RWPE2 (cell line): ENCODE results near the gene LAMA1.

ENCODE experiments used
- ATAC-seq: fragments of 200-7000 bp; cut with Tn5 transposase; 3 replicates; pipeline ENCODE4 v1.9.1; 2021; ENCODE audit warnings: low read depth
- DNase-seq: peaks from one replicate; pipeline ENCODE4 v3.0.0-alpha.2; 2020; ENCODE audit warnings: low spot score
- H3K27ac ChIP-seq: fragments of 450-650 bp; 2 replicates; pipeline ENCODE4 v1.5.1; 2017; ENCODE audit warnings: mild to moderate bottlenecking; ENCODE audit not compliant: poor library complexity, severe bottlenecking
- H3K27me3 ChIP-seq: fragments of 250-450 bp; sonication (Bioruptor Pico); 2 replicates; pipeline ENCODE4 v1.5.1; 2021; ENCODE audit warnings: mild to moderate bottlenecking, moderate library complexity; ENCODE audit not compliant: insufficient read depth, poor library complexity, severe bottlenecking
- H3K36me3 ChIP-seq: fragments of 250-450 bp; sonication (Bioruptor Pico); 2 replicates; pipeline ENCODE4 v1.5.1; 2020; ENCODE audit warnings: low read depth, mild to moderate bottlenecking, moderate library complexity
- H3K4me1 ChIP-seq: fragments of 250-450 bp; sonication (Bioruptor Pico); 2 replicates; pipeline ENCODE4 v1.5.1; 2021; ENCODE audit warnings: mild to moderate bottlenecking, moderate library complexity; ENCODE audit not compliant: insufficient read depth, poor library complexity, severe bottlenecking
- H3K4me3 ChIP-seq: fragments of 250-450 bp; sonication (Bioruptor Pico); 2 replicates; pipeline ENCODE4 v1.5.1; 2021; ENCODE audit warnings: mild to moderate bottlenecking, moderate library complexity; ENCODE audit not compliant: severe bottlenecking
- H3K9me3 ChIP-seq: fragments of 250-450 bp; sonication (Bioruptor Pico); 2 replicates; pipeline ENCODE4 v1.5.1; 2021; ENCODE audit warnings: mild to moderate bottlenecking, moderate library complexity; ENCODE audit not compliant: severe bottlenecking
- TF ChIP-seq, protein P1 (sequence below): fragments of 450-650 bp; IDR thresholded peaks from one replicate; pipeline ENCODE4 v1.5.1; 2017; ENCODE audit warnings: mild to moderate bottlenecking, moderate library complexity; ENCODE audit not compliant: poor library complexity, severe bottlenecking

Gene LAMA1

DNA sequence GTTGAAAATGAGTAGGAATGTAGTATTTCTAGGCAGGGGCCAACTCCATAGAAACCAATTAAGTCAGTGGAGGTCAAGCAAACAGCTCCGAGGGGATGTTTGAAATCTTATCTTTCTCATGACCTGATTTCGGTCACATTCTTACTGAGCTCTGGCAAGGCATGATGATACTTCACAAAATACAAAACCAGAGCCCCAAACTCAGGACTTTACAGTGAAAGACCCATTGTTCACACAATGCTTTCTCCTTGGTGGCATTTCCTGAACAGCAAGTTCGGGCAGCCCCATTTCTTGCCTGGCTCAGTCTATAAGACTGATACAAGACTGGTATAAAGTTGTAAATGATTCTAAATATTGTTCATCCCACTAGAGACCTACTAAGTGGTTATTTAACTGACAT is 53.3 kb downstream of the LAMA1 start:
- Histone ChIP-seq H3K4me1 (no peaks in the 10 kb centered on the region), H3K27ac (no peak overlapping the region), H3K27me3 (no peaks in the 10 kb centered on the region), H3K4me3 (no peak overlapping the region), H3K36me3 (no peaks in the 10 kb centered on the region), H3K9me3 (no peaks in the 10 kb centered on the region)
- no peak for ATAC-seq
- DNase-seq = no peak
- TF ChIP-seq, protein P1, sequence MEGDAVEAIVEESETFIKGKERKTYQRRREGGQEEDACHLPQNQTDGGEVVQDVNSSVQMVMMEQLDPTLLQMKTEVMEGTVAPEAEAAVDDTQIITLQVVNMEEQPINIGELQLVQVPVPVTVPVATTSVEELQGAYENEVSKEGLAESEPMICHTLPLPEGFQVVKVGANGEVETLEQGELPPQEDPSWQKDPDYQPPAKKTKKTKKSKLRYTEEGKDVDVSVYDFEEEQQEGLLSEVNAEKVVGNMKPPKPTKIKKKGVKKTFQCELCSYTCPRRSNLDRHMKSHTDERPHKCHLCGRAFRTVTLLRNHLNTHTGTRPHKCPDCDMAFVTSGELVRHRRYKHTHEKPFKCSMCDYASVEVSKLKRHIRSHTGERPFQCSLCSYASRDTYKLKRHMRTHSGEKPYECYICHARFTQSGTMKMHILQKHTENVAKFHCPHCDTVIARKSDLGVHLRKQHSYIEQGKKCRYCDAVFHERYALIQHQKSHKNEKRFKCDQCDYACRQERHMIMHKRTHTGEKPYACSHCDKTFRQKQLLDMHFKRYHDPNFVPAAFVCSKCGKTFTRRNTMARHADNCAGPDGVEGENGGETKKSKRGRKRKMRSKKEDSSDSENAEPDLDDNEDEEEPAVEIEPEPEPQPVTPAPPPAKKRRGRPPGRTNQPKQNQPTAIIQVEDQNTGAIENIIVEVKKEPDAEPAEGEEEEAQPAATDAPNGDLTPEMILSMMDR = no peak

DNA sequence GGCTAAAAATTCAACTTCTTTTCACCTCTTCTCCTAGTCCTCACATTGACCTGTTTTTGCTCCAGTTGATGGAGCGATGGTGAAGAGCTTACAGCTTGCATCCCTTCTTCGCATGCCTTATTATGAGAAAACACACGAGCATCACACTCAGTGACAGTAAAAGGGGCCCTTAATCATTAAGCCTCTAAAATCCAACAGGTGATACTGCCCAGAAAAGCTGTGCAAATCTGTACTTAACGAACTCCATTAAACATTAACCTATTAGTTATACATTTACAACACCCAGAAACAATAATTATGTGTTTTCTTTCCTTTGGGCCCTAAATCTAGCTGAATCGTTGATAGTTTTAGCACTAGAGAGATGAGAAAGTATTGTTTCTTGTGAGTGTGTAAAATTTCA is 54.8 kb downstream of the LAMA1 start:
- no peak for ATAC-seq
- Histone ChIP-seq H3K4me1 (no peaks in the 10 kb centered on the region), H3K4me3 (no peak overlapping the region), H3K36me3 (no peaks in the 10 kb centered on the region), H3K27ac (no peak overlapping the region), H3K9me3 (no peaks in the 10 kb centered on the region), H3K27me3 (no peaks in the 10 kb centered on the region)
- no peak for DNase-seq
- TF ChIP-seq, protein P1 = no peak

DNA sequence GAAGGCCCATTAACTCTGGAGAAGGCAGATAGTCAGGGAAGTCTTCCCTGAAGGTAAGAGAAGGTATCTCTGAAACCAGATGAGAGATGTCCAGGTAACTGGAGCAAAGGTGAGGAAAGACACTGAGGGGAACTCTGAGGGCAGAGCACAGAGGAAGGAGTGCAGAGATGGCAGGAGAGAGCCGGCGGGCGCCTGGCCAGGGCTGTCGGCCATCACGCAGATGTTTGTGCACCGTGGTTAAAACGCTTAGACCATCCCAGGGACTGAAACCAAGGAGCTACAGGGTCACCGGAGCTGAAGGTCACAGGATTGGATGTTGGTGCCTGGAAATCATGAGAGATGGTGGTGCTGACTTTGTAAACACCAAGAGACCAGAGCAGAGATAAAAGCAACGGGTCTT is 55.4 kb downstream of the LAMA1 start:
- Histone ChIP-seq H3K36me3 (no peaks in the 10 kb centered on the region), H3K4me1 (no peaks in the 10 kb centered on the region), H3K27ac (no peak overlapping the region), H3K9me3 (no peaks in the 10 kb centered on the region), H3K27me3 (no peaks in the 10 kb centered on the region), H3K4me3 (no peak overlapping the region)
- ATAC-seq = no peak
- no peak for DNase-seq
- TF ChIP-seq, protein P1 = no peak

DNA sequence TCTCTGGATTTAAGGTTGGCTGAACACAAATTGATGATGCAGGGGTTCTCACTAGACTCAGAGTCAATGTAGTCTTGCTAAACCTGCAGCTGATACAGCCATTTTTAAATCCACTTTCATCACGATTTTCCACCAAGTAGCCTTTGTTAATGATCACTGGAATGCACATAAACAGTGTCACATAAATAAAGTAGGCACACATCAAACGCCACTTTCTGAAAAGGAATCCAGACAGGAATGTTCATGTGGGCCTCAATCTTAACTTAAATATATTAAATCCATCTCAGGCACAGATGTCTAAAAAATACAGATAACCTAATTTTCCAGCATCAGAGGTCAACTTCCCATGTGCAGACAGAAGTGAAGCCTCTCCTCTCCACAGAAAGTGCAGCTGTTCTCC is 58.3 kb downstream of the LAMA1 start:
- ATAC-seq (no peak), DNase-seq (no peak)
- no peaks in the 10 kb centered on the region for H3K9me3 ChIP-seq
- H3K27ac ChIP-seq = no peak overlapping the region
- no peaks in the 10 kb centered on the region for H3K36me3 ChIP-seq
- no peaks in the 10 kb centered on the region for H3K4me1 ChIP-seq
- H3K4me3 ChIP-seq = no peak overlapping the region
- TF ChIP-seq, protein P1 = no peak
- H3K27me3 ChIP-seq = no peaks in the 10 kb centered on the region

DNA sequence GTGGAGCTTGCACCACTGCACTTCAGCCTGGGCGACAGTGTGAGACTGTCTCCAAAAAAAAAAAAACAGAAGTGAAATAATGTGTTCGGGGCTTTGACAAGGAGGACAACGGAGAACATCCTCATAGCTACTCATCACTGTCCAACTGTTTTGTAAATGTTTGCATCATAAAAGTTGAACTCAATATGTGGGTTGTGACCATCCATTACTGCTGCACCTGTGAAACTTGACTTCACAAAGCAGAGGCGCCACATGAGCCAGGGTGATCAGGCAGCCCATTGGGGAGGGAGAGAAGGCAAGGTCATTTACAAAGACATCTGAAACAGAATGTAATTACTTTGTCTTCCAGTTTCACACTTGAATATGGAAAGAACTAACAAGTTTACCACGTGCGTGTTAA is 61.6 kb downstream of the LAMA1 start:
- no peak overlapping the region for H3K4me3 ChIP-seq
- ATAC-seq (no peak), DNase-seq (no peak)
- H3K27me3 ChIP-seq = no peaks in the 10 kb centered on the region
- TF ChIP-seq, protein P1 = no peak
- H3K4me1 ChIP-seq = no peaks in the 10 kb centered on the region
- H3K36me3 ChIP-seq = no peaks in the 10 kb centered on the region
- no peak overlapping the region for H3K27ac ChIP-seq
- no peaks in the 10 kb centered on the region for H3K9me3 ChIP-seq
